ENCODE data around the gene CARD8. TPM values are rescaled to one million over a fixed set of nuclear protein-coding genes. Genes with fewer than 3 reads are reported as not detected.
"Not testable (repeated sequence)": the region's sequence is repeated elsewhere in the genome, so short reads cannot be mapped to it uniquely, and the experiment has no call there.

CARD8 gene
- polyA plus RNA-seq, 1 donor = 42.8 TPM

DNA sequence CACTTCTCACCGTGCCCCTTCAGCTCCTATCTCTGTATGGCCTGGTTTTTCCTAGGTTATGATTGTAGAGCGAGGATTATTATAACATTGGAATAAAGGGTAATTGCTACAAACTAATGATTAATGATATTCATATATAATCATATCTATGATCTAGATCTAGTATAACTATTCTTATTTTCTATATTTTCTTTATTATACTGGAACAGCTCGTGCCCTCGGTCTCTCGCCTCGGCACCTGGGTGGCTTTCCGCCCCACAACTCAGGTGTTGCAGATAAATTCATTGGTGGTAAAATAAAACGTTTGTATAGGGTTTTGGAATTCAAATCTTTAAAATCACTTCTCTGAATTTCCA, 4.6 kb upstream of the CARD8 start:
- DNase-seq = not testable (repeated sequence)

- DNase-seq = not testable (repeated sequence)
Measured at GRCh38 chr19:48258992-48259391, 3.3 kb upstream of the CARD8 start.

- DNase-seq = no peak
Measured at GRCh38 chr19:48258350-48258749, 2.6 kb upstream of the CARD8 start.

GRCh38 chr19:48254529-48254970, 1.2 kb downstream of the CARD8 start:
- no peak for DNase-seq

GRCh38 chr19:48253999-48254398, 1.7 kb downstream of the CARD8 start:
- DNase-seq = no peak

GRCh38 chr19:48252609-48253008, 3.1 kb downstream of the CARD8 start:
- no peak for DNase-seq

GRCh38 chr19:48250290-48251025, 5.3 kb downstream of the CARD8 start:
- DNase-seq = no peak

DNA sequence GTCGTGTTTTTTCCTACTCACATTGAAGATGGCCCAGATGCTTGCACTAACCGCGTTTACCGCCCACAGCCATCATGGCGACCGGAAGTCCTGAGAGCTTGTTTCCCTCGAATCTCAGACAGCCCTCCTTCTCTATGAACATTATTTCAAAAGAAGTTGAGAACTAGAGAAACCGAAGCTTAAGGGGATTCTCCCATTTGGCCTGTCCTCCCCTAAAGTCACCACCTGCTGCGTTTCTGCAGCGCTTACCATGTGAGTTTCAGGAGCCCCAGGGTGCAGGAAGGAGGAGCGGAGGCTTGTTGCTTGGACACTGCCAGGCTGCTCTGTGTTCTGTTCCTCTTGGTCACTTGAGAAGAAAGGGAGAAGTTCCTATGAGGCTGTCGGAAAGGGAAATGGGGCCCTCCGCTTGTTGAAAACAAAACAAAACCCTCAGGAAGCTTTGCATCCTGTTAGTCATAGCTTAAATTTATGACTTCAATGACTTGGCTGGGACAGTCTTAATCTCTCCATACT, 6.2 kb downstream of the CARD8 start:
- peak; percentile 41 for DNase-seq

DNA sequence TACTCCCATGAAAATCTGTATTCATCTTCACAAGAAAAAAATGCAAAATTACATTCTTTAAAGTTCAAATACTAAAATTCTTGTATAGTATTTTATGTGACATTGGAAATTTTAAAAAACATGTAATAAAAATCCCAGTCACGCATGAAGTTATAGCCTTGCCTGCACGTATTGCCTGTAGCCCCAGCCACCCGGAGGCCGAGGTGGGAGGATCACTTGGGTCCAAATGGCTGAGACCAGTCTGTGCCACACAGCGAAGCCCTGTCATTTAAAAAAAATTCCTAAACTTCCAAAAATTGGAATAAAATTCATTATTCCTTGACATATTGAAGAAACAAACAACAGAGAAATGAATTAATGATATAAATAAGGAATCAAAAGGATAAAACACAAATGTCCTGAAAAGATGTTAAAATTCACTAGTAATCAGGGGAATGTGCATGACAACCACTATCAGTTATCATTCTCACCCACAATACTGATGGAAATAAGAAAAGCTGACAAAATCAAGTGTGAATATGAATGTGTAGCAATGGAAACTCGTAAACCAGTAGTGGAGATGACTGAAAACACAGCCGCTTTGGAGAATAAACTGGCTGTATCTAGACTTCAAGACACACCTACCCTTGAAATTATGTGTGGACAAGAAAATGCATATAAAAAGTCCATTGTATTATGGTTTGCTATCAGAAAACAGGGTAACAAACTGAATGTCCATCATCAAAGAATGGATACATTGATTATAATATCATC, 7.5 kb downstream of the CARD8 start:
- no peak for DNase-seq

DNA sequence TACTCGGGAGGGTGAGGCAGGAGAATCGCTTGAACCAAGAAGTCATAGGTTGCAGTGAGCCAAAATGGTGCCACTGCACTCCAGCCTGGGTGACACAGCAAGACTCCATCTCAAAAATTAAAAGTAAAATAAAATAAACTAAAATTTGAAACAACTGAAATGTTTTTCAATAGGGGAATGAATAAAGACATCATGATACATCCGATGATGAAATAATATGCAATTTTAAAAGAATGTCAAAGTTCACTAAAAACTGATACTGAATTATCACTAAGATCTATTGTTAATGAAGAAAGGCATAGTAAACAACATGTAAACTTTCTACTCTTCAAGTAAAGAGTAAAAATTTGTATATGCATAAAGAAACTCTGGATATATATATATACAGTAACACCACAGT, 8.5 kb downstream of the CARD8 start:
- no peak for DNase-seq

DNA sequence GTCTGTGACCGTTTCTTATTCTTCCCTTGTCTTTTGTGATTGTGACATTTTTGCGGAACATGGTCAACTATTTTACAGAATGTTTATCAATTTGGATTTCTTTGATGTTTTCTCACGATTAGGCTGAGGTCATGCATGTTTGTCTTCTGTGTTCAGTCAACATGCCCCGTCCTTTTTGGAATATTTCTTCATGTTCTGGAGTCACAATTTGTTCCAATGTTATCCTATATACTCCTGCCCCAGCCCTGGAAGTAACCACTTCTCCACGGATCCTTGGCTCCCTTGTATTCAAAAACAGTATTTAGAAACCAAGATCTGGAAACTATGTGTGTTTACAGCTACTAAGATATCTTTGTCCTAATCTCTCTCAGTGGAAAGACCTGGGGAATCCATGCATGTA, 9.6 kb downstream of the CARD8 start:
- no peak for DNase-seq

DNA sequence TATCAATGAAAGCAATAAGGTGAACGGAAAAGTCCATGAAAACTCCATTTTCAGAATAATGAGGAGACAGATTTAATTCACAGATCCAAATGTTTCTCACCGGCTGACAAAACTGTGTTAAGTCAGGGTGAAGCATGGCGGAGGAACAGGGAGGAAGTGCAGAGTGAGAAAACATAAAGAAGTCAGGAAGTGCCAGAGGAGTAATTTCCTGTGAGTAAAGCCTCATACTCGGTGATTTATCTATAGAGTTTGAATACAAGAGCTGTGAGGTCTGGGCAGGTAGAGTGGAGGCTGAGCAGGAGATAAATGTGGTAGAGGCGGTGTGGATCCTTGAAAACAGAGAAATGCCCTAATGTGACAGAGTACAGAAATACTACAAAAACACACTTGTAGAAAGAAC, 11.4 kb downstream of the CARD8 start:
- no peak for DNase-seq

DNA sequence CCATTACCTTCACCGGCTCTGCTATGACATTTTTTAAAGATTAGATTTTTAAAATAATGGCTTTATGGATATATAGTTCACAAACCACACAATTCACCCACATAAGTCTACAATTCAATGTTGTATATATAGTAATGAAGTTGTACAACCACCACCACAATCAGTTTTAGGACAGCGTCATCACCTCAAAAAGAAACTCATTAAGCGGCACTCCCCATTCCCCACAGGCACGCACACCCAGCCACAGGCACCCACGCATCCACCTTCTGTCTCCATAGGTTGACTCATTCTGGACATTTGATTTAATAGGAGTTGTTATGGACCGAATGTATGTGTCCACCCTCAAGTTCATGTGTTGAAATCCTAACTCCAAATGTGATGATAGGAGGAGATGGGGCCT, 13.9 kb downstream of the CARD8 start:
- not testable (repeated sequence) for DNase-seq

GRCh38 chr19:48239582-48240141, 16.1 kb downstream of the CARD8 start:
- DNase-seq = no peak

DNA sequence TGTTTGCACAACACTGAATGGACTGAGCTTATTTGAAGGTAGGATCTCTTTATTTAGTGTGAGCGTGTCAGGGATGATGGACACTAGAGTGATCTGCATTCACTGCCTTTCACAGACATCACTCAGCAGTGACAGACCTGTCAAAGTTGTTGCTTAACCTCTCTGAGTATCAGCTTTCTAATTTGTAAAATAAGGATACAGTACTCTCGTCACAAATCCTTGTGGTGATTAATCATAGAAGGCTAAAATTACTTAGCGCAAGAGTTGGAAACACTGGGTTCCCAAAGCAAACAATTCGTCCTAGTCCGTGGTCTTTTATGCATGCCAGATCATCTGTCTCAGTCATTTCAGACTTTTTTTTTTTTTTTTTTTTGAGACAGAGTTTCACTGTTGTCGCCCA, 16.6 kb downstream of the CARD8 start:
- DNase-seq = no peak

- DNase-seq = no peak
Measured at GRCh38 chr19:48237057-48237456, 18.7 kb downstream of the CARD8 start.

- no peak for DNase-seq
Measured at GRCh38 chr19:48230555-48231129, 25.1 kb downstream of the CARD8 start.

DNA sequence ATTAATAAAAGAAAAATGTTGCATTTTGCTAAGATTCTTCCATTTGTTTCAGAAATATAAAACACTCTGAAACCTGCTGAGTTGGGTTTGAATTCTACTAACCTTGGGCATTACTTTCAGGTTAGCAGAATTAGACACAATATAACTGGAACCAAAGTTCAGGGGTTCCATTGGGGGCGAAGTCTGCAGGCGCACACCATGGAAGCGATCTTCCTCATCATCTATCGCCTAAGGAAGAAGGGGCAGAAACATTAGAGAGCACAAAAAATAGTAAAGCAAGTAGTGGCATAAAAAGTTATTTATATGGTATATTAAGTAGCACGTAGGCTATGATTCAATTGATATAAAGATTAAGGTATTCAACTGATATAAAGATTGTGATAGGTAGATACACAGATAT, 34.1 kb downstream of the CARD8 start:
- DNase-seq = no peak

DNA sequence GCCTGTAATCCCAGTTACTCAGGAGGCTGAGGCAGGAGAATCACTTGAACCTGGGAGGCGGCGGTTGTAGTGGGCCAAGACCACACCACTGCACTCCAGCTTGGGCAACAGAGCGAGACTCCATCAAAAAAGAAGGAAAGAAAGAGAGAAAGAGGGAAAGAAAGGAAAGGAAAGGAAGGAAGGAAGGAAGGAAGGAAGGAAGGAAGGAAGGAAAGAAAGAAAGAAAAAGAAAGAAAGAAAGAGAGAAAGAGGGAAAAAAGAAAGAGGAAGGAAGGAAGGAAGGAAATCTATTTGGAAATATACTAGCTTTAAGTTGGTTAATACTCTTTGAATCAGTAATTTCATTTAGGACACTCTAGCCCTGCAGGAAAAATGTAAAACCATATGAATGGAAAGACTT, 34.9 kb downstream of the CARD8 start:
- not testable (repeated sequence) for DNase-seq

DNA sequence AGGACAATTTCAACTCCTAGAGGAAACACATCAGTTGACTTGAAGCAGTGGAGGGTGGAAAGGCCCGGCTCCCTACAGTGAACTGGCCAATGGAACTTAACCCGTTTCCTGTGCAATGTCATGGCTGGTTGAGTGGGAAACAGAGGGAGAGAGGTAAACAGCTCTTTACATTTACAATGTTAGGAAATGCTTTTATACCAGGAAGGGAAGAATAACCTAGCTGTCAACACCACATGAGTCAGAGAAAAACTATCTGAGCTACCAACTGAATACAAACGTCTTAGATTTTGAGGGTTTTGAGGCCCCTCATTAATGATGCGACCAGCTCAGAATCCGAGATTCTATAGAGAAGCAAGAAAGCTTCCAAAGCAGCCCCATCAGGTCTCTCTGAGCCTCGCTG, 36.7 kb downstream of the CARD8 start:
- DNase-seq = no peak

- no peak for DNase-seq
Measured at GRCh38 chr19:48216933-48217332, 38.8 kb downstream of the CARD8 start.

- DNase-seq = no peak
Measured at GRCh38 chr19:48213959-48214358, 41.8 kb downstream of the CARD8 start.

DNA sequence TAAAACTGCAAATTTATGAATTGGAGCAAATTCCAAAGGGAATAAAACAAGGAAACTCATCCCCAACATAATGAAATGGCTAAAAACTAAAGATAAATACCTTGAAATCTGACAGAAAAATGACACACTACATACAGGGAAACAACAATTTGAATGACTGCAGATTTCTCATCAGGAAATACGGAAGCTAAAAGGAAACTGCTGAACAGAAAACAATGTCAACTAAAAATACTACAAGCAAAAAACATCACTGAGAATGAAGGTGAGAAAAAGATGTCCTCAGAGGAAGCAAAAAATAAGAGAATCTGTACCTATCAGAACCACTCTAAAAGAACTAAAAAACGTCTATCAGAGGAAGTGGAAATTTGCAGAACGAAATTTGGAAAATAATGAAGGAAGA, 45.7 kb downstream of the CARD8 start:
- no peak for DNase-seq

All from hindlimb muscle (tissue), 1 donor.